ENCODE measurements around the gene TIMM50.
A peak's percentile ranks its signal among the peaks of the same experiment; 100 is the strongest.
"Not testable (repeated sequence)": the region's sequence is repeated elsewhere in the genome, so short reads cannot be mapped to it uniquely, and the experiment has no call there.

Gene TIMM50

GRCh38 chr19:39445196-39446111 is 35.2 kb upstream of the TIMM50 start, which contains the start of gene SUPT5H:
SUPT5H (plus strand) TSS chr19:39445582; CDS start chr19:39445891, 309 bp downstream.
- Histone ChIP-seq H3K36me3 (ENCODE audit: control insufficient read depth in 5 of 5, insufficient read depth in 5 of 5, low read length in 5 of 5) (peaks cover 0 to 14% (median 9%) of the 10 kb centered on the region in 5 donors), H3K4me3 (ENCODE audit: low read depth in 1 of 5, low read length in 5 of 5) (peak within 1 kb of the TSS; percentile 83 to 99 (median 98)), H3K4me1 (ENCODE audit: control insufficient read depth in 5 of 5, insufficient read depth in 5 of 5, low read length in 5 of 5) (peaks cover 2 to 44% (median 38%) of the 10 kb centered on the region in 5 donors), H3K9me3 (ENCODE audit: control insufficient read depth in 5 of 5, low read length in 5 of 5) (no peaks in the 10 kb centered on the region), H3K27ac (ENCODE audit: low read depth, low read length) (peak within 1 kb of the TSS; percentile 96), H3K9ac (ENCODE audit: low read length in 5 of 5) (peak within 1 kb of the TSS; percentile 96 to 100 (median 98)), H3K27me3 (ENCODE audit: control insufficient read depth in 5 of 5, insufficient read depth in 4 of 5, low read length in 5 of 5) (no peaks in the 10 kb centered on the region)

GRCh38 chr19:39446365-39447084 is 34.1 kb upstream of the TIMM50 start:
- Histone ChIP-seq H3K9ac (ENCODE audit: low read length in 5 of 5) (peak overlapping the region; percentile 96 to 100 (median 98)), H3K27me3 (ENCODE audit: control insufficient read depth in 5 of 5, insufficient read depth in 4 of 5, low read length in 5 of 5) (no peaks in the 10 kb centered on the region), H3K36me3 (ENCODE audit: control insufficient read depth in 5 of 5, insufficient read depth in 5 of 5, low read length in 5 of 5) (peaks cover 0 to 14% (median 9%) of the 10 kb centered on the region in 5 donors), H3K9me3 (ENCODE audit: control insufficient read depth in 5 of 5, low read length in 5 of 5) (no peaks in the 10 kb centered on the region), H3K4me1 (ENCODE audit: control insufficient read depth in 5 of 5, insufficient read depth in 5 of 5, low read length in 5 of 5) (peaks cover 2 to 43% (median 40%) of the 10 kb centered on the region in 5 donors), H3K4me3 (ENCODE audit: low read depth in 1 of 5, low read length in 5 of 5) (peak overlapping the region; percentile 83 to 99 (median 98)), H3K27ac (ENCODE audit: low read depth, low read length) (peak overlapping the region; percentile 96)

- Histone ChIP-seq H3K36me3 (ENCODE audit: control insufficient read depth in 5 of 5, insufficient read depth in 5 of 5, low read length in 5 of 5) (peaks cover 0 to 28% (median 12%) of the 10 kb centered on the region in 5 donors), H3K4me3 (ENCODE audit: low read depth in 1 of 5, low read length in 5 of 5) (no peak overlapping the region), H3K9me3 (ENCODE audit: control insufficient read depth in 5 of 5, low read length in 5 of 5) (no peaks in the 10 kb centered on the region), H3K4me1 (ENCODE audit: control insufficient read depth in 5 of 5, insufficient read depth in 5 of 5, low read length in 5 of 5) (peaks cover 2 to 43% (median 40%) of the 10 kb centered on the region in 5 donors), H3K27ac (ENCODE audit: low read depth, low read length) (no peak overlapping the region), H3K27me3 (ENCODE audit: control insufficient read depth in 5 of 5, insufficient read depth in 4 of 5, low read length in 5 of 5) (no peaks in the 10 kb centered on the region), H3K9ac (ENCODE audit: low read length in 5 of 5) (peak overlapping the region in 3 of 5 donors; percentile 2 to 43 (median 6))
Measured at GRCh38 chr19:39448271-39448670, 32.4 kb upstream of the TIMM50 start.

GRCh38 chr19:39449116-39449797 is 31.4 kb upstream of the TIMM50 start:
- Histone ChIP-seq H3K36me3 (ENCODE audit: control insufficient read depth in 5 of 5, insufficient read depth in 5 of 5, low read length in 5 of 5) (peaks cover 4 to 36% (median 22%) of the 10 kb centered on the region in 5 donors), H3K27me3 (ENCODE audit: control insufficient read depth in 5 of 5, insufficient read depth in 4 of 5, low read length in 5 of 5) (no peaks in the 10 kb centered on the region), H3K4me3 (ENCODE audit: low read depth in 1 of 5, low read length in 5 of 5) (no peak overlapping the region), H3K9ac (ENCODE audit: low read length in 5 of 5) (peak overlapping the region in 1 of 5 donors; percentile 8), H3K9me3 (ENCODE audit: control insufficient read depth in 5 of 5, low read length in 5 of 5) (no peaks in the 10 kb centered on the region), H3K4me1 (ENCODE audit: control insufficient read depth in 5 of 5, insufficient read depth in 5 of 5, low read length in 5 of 5) (peaks cover 2 to 43% (median 40%) of the 10 kb centered on the region in 5 donors), H3K27ac (ENCODE audit: low read depth, low read length) (no peak overlapping the region)

- Histone ChIP-seq H3K4me1 (ENCODE audit: control insufficient read depth in 5 of 5, insufficient read depth in 5 of 5, low read length in 5 of 5) (peaks cover 2 to 30% (median 28%) of the 10 kb centered on the region in 5 donors), H3K36me3 (ENCODE audit: control insufficient read depth in 5 of 5, insufficient read depth in 5 of 5, low read length in 5 of 5) (peaks cover 4 to 42% (median 27%) of the 10 kb centered on the region in 5 donors), H3K9ac (ENCODE audit: low read length in 5 of 5) (peak overlapping the region in 1 of 5 donors; percentile 6)
- H3K9me3 ChIP-seq (ENCODE audit: control insufficient read depth in 5 of 5, low read length in 5 of 5); H3K27ac ChIP-seq (ENCODE audit: low read depth, low read length); H3K4me3 ChIP-seq (ENCODE audit: low read depth in 1 of 5, low read length in 5 of 5); H3K27me3 ChIP-seq (ENCODE audit: control insufficient read depth in 5 of 5, insufficient read depth in 4 of 5, low read length in 5 of 5): not testable (repeated sequence)
Measured at GRCh38 chr19:39451257-39451656, 29.4 kb upstream of the TIMM50 start.

GRCh38 chr19:39463403-39463802 is 17.2 kb upstream of the TIMM50 start:
- Histone ChIP-seq H3K27ac (ENCODE audit: low read depth, low read length) (no peak overlapping the region), H3K9me3 (ENCODE audit: control insufficient read depth in 5 of 5, low read length in 5 of 5) (no peaks in the 10 kb centered on the region), H3K4me1 (ENCODE audit: control insufficient read depth in 5 of 5, insufficient read depth in 5 of 5, low read length in 5 of 5) (no peaks in the 10 kb centered on the region), H3K4me3 (ENCODE audit: low read depth in 1 of 5, low read length in 5 of 5) (no peak overlapping the region), H3K27me3 (ENCODE audit: control insufficient read depth in 5 of 5, insufficient read depth in 4 of 5, low read length in 5 of 5) (no peaks in the 10 kb centered on the region), H3K36me3 (ENCODE audit: control insufficient read depth in 5 of 5, insufficient read depth in 5 of 5, low read length in 5 of 5) (peaks cover 7 to 87% (median 78%) of the 10 kb centered on the region in 5 donors), H3K9ac (ENCODE audit: low read length in 5 of 5) (no peak overlapping the region)

GRCh38 chr19:39465956-39466747 is 14.5 kb upstream of the TIMM50 start:
- H3K36me3 ChIP-seq (ENCODE audit: control insufficient read depth in 5 of 5, insufficient read depth in 5 of 5, low read length in 5 of 5), result peaks cover 7 to 87% (median 78%) of the 10 kb centered on the region in 5 donors

GRCh38 chr19:39467941-39468340 is 12.7 kb upstream of the TIMM50 start:
- H3K4me1 ChIP-seq (ENCODE audit: control insufficient read depth in 5 of 5, insufficient read depth in 5 of 5, low read length in 5 of 5), result no peaks in the 10 kb centered on the region
- H3K4me3 ChIP-seq (ENCODE audit: low read depth in 1 of 5, low read length in 5 of 5), result no peak overlapping the region
- no peak overlapping the region for H3K9ac ChIP-seq (ENCODE audit: low read length in 5 of 5)
- no peaks in the 10 kb centered on the region for H3K27me3 ChIP-seq (ENCODE audit: control insufficient read depth in 5 of 5, insufficient read depth in 4 of 5, low read length in 5 of 5)
- H3K36me3 ChIP-seq (ENCODE audit: control insufficient read depth in 5 of 5, insufficient read depth in 5 of 5, low read length in 5 of 5), result peaks cover 8 to 96% (median 92%) of the 10 kb centered on the region in 5 donors
- no peak overlapping the region for H3K27ac ChIP-seq (ENCODE audit: low read depth, low read length)
- no peaks in the 10 kb centered on the region for H3K9me3 ChIP-seq (ENCODE audit: control insufficient read depth in 5 of 5, low read length in 5 of 5)

More at GRCh38 chr19:39465956-39466747, 14.5 kb upstream of the TIMM50 start:
- Histone ChIP-seq H3K9me3 (ENCODE audit: control insufficient read depth in 5 of 5, low read length in 5 of 5) (no peaks in the 10 kb centered on the region), H3K9ac (ENCODE audit: low read length in 5 of 5) (no peak overlapping the region), H3K4me3 (ENCODE audit: low read depth in 1 of 5, low read length in 5 of 5) (no peak overlapping the region), H3K4me1 (ENCODE audit: control insufficient read depth in 5 of 5, insufficient read depth in 5 of 5, low read length in 5 of 5) (no peaks in the 10 kb centered on the region), H3K27ac (ENCODE audit: low read depth, low read length) (no peak overlapping the region), H3K27me3 (ENCODE audit: control insufficient read depth in 5 of 5, insufficient read depth in 4 of 5, low read length in 5 of 5) (no peaks in the 10 kb centered on the region)

- Histone ChIP-seq H3K9ac (ENCODE audit: low read length in 5 of 5) (no peak overlapping the region), H3K4me1 (ENCODE audit: control insufficient read depth in 5 of 5, insufficient read depth in 5 of 5, low read length in 5 of 5) (no peaks in the 10 kb centered on the region), H3K4me3 (ENCODE audit: low read depth in 1 of 5, low read length in 5 of 5) (no peak overlapping the region), H3K27me3 (ENCODE audit: control insufficient read depth in 5 of 5, insufficient read depth in 4 of 5, low read length in 5 of 5) (no peaks in the 10 kb centered on the region), H3K36me3 (ENCODE audit: control insufficient read depth in 5 of 5, insufficient read depth in 5 of 5, low read length in 5 of 5) (peaks cover 3 to 98% (median 96%) of the 10 kb centered on the region in 5 donors), H3K27ac (ENCODE audit: low read depth, low read length) (no peak overlapping the region), H3K9me3 (ENCODE audit: control insufficient read depth in 5 of 5, low read length in 5 of 5) (no peaks in the 10 kb centered on the region)
Measured at GRCh38 chr19:39469036-39469435, 11.6 kb upstream of the TIMM50 start.
